ENCODE measurements around the gene CYBB.

Gene CYBB

GRCh38 chrX:37779857-37780256, at the start of gene CYBB:
TSS of gene CYBB (plus strand) at chrX:37780059. CDS start at chrX:37780078, 19 bp downstream.
- no peak for DNase-seq
- no peak for TF ChIP-seq CTCF (IDR thresholded peaks at IDR 0.05)
- Mint-ChIP-seq H3K4me3 (no peak within 1 kb of the TSS), H3K27ac (no peak within 1 kb of the TSS), H3K9me3 (no peaks in the 10 kb centered on the region), H3K27me3 (ENCODE audit: low read depth, poor library complexity) (no peaks in the 10 kb centered on the region), H3K36me3 (ENCODE audit: low read depth) (no peaks in the 10 kb centered on the region), H3K4me1 (no peaks in the 10 kb centered on the region)

- peaks cover 11% of the 10 kb centered on the region for H3K4me1 Mint-ChIP-seq
- peak; percentile 67 for TF ChIP-seq CTCF (IDR thresholded peaks at IDR 0.05)
- H3K9me3 Mint-ChIP-seq = peaks cover 25% of the 10 kb centered on the region
- H3K27ac Mint-ChIP-seq = no peak overlapping the region
- peaks cover 4% of the 10 kb centered on the region for H3K27me3 Mint-ChIP-seq (ENCODE audit: low read depth, poor library complexity)
- peak; percentile 72 for DNase-seq
- no peak overlapping the region for H3K4me3 Mint-ChIP-seq
- H3K36me3 Mint-ChIP-seq (ENCODE audit: low read depth) = no peaks in the 10 kb centered on the region
These were observed 34.5 kb upstream of the CYBB start for GRCh38 chrX:37745354-37745753.

- peaks cover 4% of the 10 kb centered on the region for H3K27me3 Mint-ChIP-seq (ENCODE audit: low read depth, poor library complexity)
- H3K27ac Mint-ChIP-seq = no peak overlapping the region
- no peak overlapping the region for H3K4me3 Mint-ChIP-seq
- no peak for DNase-seq
- H3K9me3 Mint-ChIP-seq = peaks cover 21% of the 10 kb centered on the region
- peaks cover 11% of the 10 kb centered on the region for H3K4me1 Mint-ChIP-seq
- TF ChIP-seq CTCF (IDR thresholded peaks at IDR 0.05) = no peak
- no peaks in the 10 kb centered on the region for H3K36me3 Mint-ChIP-seq (ENCODE audit: low read depth)
These were observed 34.0 kb upstream of the CYBB start for GRCh38 chrX:37745835-37746217.

- TF ChIP-seq CTCF (IDR thresholded peaks at IDR 0.05) = no peak
- Mint-ChIP-seq H3K36me3 (ENCODE audit: low read depth) (no peaks in the 10 kb centered on the region), H3K27me3 (ENCODE audit: low read depth, poor library complexity) (peaks cover 4% of the 10 kb centered on the region), H3K9me3 (peaks cover 18% of the 10 kb centered on the region), H3K4me1 (peaks cover 11% of the 10 kb centered on the region), H3K4me3 (no peak overlapping the region), H3K27ac (no peak overlapping the region)
- no peak for DNase-seq
These were observed 33.5 kb upstream of the CYBB start for GRCh38 chrX:37746218-37746941.

DNA sequence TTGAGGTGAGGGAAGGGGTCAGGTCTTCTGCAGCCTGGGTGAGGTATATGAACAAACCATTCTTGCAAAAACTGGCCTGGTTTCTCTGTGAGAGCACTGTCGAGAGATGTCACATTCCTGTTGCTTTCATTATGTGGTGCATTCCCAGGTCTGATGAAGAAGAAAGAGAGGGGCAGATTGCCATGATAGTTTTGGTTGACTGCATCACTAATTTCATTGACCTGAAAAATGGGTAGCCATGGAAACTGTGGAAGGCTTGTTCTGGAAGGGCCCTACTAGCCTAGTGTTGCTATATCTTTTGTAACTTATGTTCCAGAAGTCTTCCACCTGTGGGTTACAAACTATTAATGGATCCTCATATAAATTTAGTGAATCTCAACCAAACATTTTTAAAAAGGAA, 32.9 kb upstream of the CYBB start:
- TF ChIP-seq CTCF (IDR thresholded peaks at IDR 0.05) = no peak
- Mint-ChIP-seq H3K9me3 (peaks cover 17% of the 10 kb centered on the region), H3K27me3 (ENCODE audit: low read depth, poor library complexity) (peaks cover 4% of the 10 kb centered on the region), H3K4me1 (peaks cover 11% of the 10 kb centered on the region), H3K4me3 (no peak overlapping the region), H3K27ac (no peak overlapping the region), H3K36me3 (ENCODE audit: low read depth) (no peaks in the 10 kb centered on the region)
- DNase-seq = no peak

DNA sequence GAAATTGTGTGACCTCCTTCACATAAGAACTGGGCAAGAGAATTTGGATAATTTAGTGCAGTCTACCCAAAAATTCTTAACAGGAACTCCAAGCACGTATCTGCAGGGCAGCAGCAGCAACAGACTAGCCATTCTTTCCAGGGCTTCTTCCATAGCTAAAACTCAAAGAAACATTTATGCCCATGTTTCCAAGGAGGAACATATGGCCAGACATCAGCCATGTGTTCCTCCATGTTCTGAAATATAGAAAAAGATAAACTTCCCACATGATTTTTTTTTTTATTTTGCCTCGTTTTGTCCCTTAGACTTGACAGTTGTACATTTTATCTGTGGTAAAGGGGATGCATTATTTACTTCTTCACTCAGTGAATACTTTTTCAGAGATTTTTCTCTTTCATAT, 27.6 kb upstream of the CYBB start:
- H3K36me3 Mint-ChIP-seq (ENCODE audit: low read depth) = no peaks in the 10 kb centered on the region
- H3K9me3 Mint-ChIP-seq = peaks cover 18% of the 10 kb centered on the region
- DNase-seq = no peak
- no peak for TF ChIP-seq CTCF (IDR thresholded peaks at IDR 0.05)
- no peak overlapping the region for H3K4me3 Mint-ChIP-seq
- H3K4me1 Mint-ChIP-seq = no peaks in the 10 kb centered on the region
- H3K27me3 Mint-ChIP-seq (ENCODE audit: low read depth, poor library complexity) = no peaks in the 10 kb centered on the region
- no peak overlapping the region for H3K27ac Mint-ChIP-seq
